Hematopoietic multipotent progenitor cell treated with erythropoietin and hydrocortisone succinate and interleukin-3 and kit ligand, for 6 days (in vitro differentiated cells): ENCODE data around the gene FAM209A.
"Not testable (repeated sequence)": the region's sequence is repeated elsewhere in the genome, so short reads cannot be mapped to it uniquely, and the experiment has no call there.

ENCODE experiments used
- DNase-seq: peaks from one replicate; pipeline ENCODE4 v3.0.0-alpha.2; 2015

Gene FAM209A

GRCh38 chr20:56524444-56524843 lies at the start of gene FAM209A:
Gene FAM209A, plus strand, starts transcription at chr20:56524744. Its CDS starts 65 bp downstream, at chr20:56524809.
- DNase-seq: not testable (repeated sequence)

GRCh38 chr20:56483970-56484369 lies 40.6 kb upstream of the FAM209A start:
- peak; percentile 62 for DNase-seq

- no peak for DNase-seq
These were observed 37.3 kb upstream of the FAM209A start for GRCh38 chr20:56487216-56487615.

GRCh38 chr20:56488566-56488965 lies 36.0 kb upstream of the FAM209A start:
- DNase-seq: peak; percentile 53

GRCh38 chr20:56501116-56501515 lies 23.4 kb upstream of the FAM209A start:
- no peak for DNase-seq

GRCh38 chr20:56503916-56504315 lies 20.6 kb upstream of the FAM209A start:
- DNase-seq: no peak

GRCh38 chr20:56504373-56505005 lies 20.1 kb upstream of the FAM209A start:
- peak; percentile 45 for DNase-seq

- DNase-seq: no peak
These were observed 18.4 kb upstream of the FAM209A start for GRCh38 chr20:56506103-56506502.

GRCh38 chr20:56511926-56512325 lies 12.6 kb upstream of the FAM209A start:
- DNase-seq: no peak

- no peak for DNase-seq
These were observed 11.1 kb upstream of the FAM209A start for GRCh38 chr20:56513161-56514150.

- DNase-seq: no peak
These were observed 7.9 kb upstream of the FAM209A start for GRCh38 chr20:56516631-56517030.

GRCh38 chr20:56517211-56517610 lies 7.3 kb upstream of the FAM209A start:
- no peak for DNase-seq

- DNase-seq: no peak
These were observed 6.9 kb upstream of the FAM209A start for GRCh38 chr20:56517641-56518040.

- DNase-seq: no peak
These were observed 6.4 kb upstream of the FAM209A start for GRCh38 chr20:56518126-56518525.

- DNase-seq: peak; percentile 53
These were observed 5.7 kb upstream of the FAM209A start for GRCh38 chr20:56518721-56519398.

- DNase-seq: no peak
These were observed 5.0 kb upstream of the FAM209A start for GRCh38 chr20:56519551-56519950.

- no peak for DNase-seq
These were observed 4.4 kb upstream of the FAM209A start for GRCh38 chr20:56520180-56520579.

- DNase-seq: not testable (repeated sequence)
These were observed 3.7 kb upstream of the FAM209A start for GRCh38 chr20:56520746-56521354.

- no peak for DNase-seq
These were observed 2.2 kb upstream of the FAM209A start for GRCh38 chr20:56522311-56522710.

GRCh38 chr20:56527521-56527920 lies 3.0 kb downstream of the FAM209A start:
- no peak for DNase-seq

GRCh38 chr20:56532946-56533345 lies 8.4 kb downstream of the FAM209A start, which contains the start of gene FAM209B:
Gene FAM209B, plus strand, starts transcription at chr20:56533246. Its CDS starts 96 bp downstream, at chr20:56533342.
- not testable (repeated sequence) for DNase-seq

- DNase-seq: no peak
These were observed 13.5 kb downstream of the FAM209A start for GRCh38 chr20:56537997-56538396.

- DNase-seq: no peak
These were observed 15.9 kb downstream of the FAM209A start for GRCh38 chr20:56540415-56540814.
